ENCODE data around the gene ALDH1L1. TPM values are rescaled to one million over a fixed set of nuclear protein-coding genes. Genes with fewer than 3 reads are reported as not detected.

The ALDH1L1 gene
- polyA plus RNA-seq, 3 donors, result not detected

- Mint-ChIP-seq H3K27ac (no peak overlapping the region), H3K27me3 (ENCODE audit: low read depth in 3 of 3) (peaks cover 6 to 11% (median 7%) of the 10 kb centered on the region in 3 donors), H3K9me3 (no peaks in the 10 kb centered on the region), H3K36me3 (no peaks in the 10 kb centered on the region), H3K4me3 (no peak overlapping the region), H3K4me1 (no peaks in the 10 kb centered on the region)
- H3K27me3 ChIP-seq (ENCODE audit: control insufficient read depth in 2 of 2, insufficient read depth in 2 of 2, low read length in 2 of 2), result no peaks in the 10 kb centered on the region
- DNase-seq, result no peak
- no peak overlapping the region for H3K4me2 ChIP-seq (replicated peaks; ENCODE audit: extremely low read depth, low read length, poor library complexity, severe bottlenecking)
- H4K20me1 ChIP-seq (ENCODE audit: insufficient read depth, low read length), result no peaks in the 10 kb centered on the region
- WGBS (ENCODE audit: insufficient coverage), result 96% methylated on average over 3 of the region's 8 CpGs
- H3K4me3 ChIP-seq (replicated peaks in 1 of 3; ENCODE audit: low read depth in 2 of 3, low read length in 3 of 3), result no peak overlapping the region
- no peaks in the 10 kb centered on the region for H3K36me3 ChIP-seq (replicated peaks in 1 of 2; ENCODE audit: control insufficient read depth in 1 of 2, insufficient read depth in 2 of 2, low read length in 2 of 2)
- H3K27ac ChIP-seq (ENCODE audit: low read depth in 1 of 2, low read length in 2 of 2), result no peak overlapping the region
- intact Hi-C loops (cut with micrococcal nuclease), result no loop called here
- H2AFZ ChIP-seq (ENCODE audit: insufficient read depth, low read depth, low read length, poor library complexity, severe bottlenecking), result no peak overlapping the region
- no peaks in the 10 kb centered on the region for H3K79me2 ChIP-seq (ENCODE audit: insufficient read depth, low read length)
- no peaks in the 10 kb centered on the region for H3K9me3 ChIP-seq (replicated peaks in 1 of 2; ENCODE audit: control insufficient read depth in 1 of 2, insufficient read depth in 1 of 2, low read length in 2 of 2)
- H3K4me1 ChIP-seq (ENCODE audit: control insufficient read depth in 1 of 2, insufficient read depth in 2 of 2, low read length in 2 of 2), result no peaks in the 10 kb centered on the region
- no peak overlapping the region for H3K9ac ChIP-seq (ENCODE audit: insufficient read depth, low read length, poor library complexity, severe bottlenecking)
- no peak for TF ChIP-seq CTCF (IDR thresholded peaks at IDR 0.05)
Measured at GRCh38 chr3:126119976-126120375, 60.4 kb downstream of the ALDH1L1 start.

- H3K9me3 Mint-ChIP-seq, result no peaks in the 10 kb centered on the region
- Histone ChIP-seq H3K27me3 (ENCODE audit: control insufficient read depth in 2 of 2, insufficient read depth in 2 of 2, low read length in 2 of 2) (no peaks in the 10 kb centered on the region), H3K9me3 (replicated peaks in 1 of 2; ENCODE audit: control insufficient read depth in 1 of 2, insufficient read depth in 1 of 2, low read length in 2 of 2) (no peaks in the 10 kb centered on the region), H3K27ac (ENCODE audit: low read depth in 1 of 2, low read length in 2 of 2) (no peak overlapping the region), H3K9ac (ENCODE audit: insufficient read depth, low read length, poor library complexity, severe bottlenecking) (no peak overlapping the region), H3K4me3 (replicated peaks in 1 of 3; ENCODE audit: low read depth in 2 of 3, low read length in 3 of 3) (no peak overlapping the region), H4K20me1 (ENCODE audit: insufficient read depth, low read length) (no peaks in the 10 kb centered on the region), H3K36me3 (replicated peaks in 1 of 2; ENCODE audit: control insufficient read depth in 1 of 2, insufficient read depth in 2 of 2, low read length in 2 of 2) (no peaks in the 10 kb centered on the region), H3K79me2 (ENCODE audit: insufficient read depth, low read length) (no peaks in the 10 kb centered on the region), H3K4me2 (replicated peaks; ENCODE audit: extremely low read depth, low read length, poor library complexity, severe bottlenecking) (no peak overlapping the region), H3K4me1 (ENCODE audit: control insufficient read depth in 1 of 2, insufficient read depth in 2 of 2, low read length in 2 of 2) (no peaks in the 10 kb centered on the region), H2AFZ (ENCODE audit: insufficient read depth, low read depth, low read length, poor library complexity, severe bottlenecking) (no peak overlapping the region)
- DNase-seq, result no peak
- intact Hi-C loops (cut with micrococcal nuclease), result no loop called here
- H3K4me3 Mint-ChIP-seq, result no peak overlapping the region
- H3K27ac Mint-ChIP-seq, result no peak overlapping the region
- no peaks in the 10 kb centered on the region for H3K4me1 Mint-ChIP-seq
- 88% methylated on average over 6 of the region's 7 CpGs for WGBS (ENCODE audit: insufficient coverage)
- no peak for TF ChIP-seq CTCF (IDR thresholded peaks at IDR 0.05)
- H3K27me3 Mint-ChIP-seq (ENCODE audit: low read depth in 3 of 3), result peaks cover 7 to 13% (median 9%) of the 10 kb centered on the region in 3 donors
- no peaks in the 10 kb centered on the region for H3K36me3 Mint-ChIP-seq
Measured at GRCh38 chr3:126119008-126119675, 61.2 kb downstream of the ALDH1L1 start.
